Activated CD8-positive, alpha-beta memory T cell treated with anti-CD3 and anti-CD28 coated beads, Interleukin-2, amount 50 U/mL, for 24 hours (primary cell): Measurements from ENCODE around the gene IRF8.
A peak's percentile ranks its signal among the peaks of the same experiment; 100 is the strongest.
"Not testable (repeated sequence)": the region's sequence is repeated elsewhere in the genome, so short reads cannot be mapped to it uniquely, and the experiment has no call there.

Experiments
- DNase-seq: peaks from one replicate; pipeline ENCODE4 v3.0.0-alpha.2; 2020; ENCODE audit errors: extremely low read depth

IRF8 gene

GRCh38 chr16:85935391-85935973, 36.5 kb downstream of the IRF8 start:
- no peak for DNase-seq

- peak; percentile 71 for DNase-seq
Observed at GRCh38 chr16:85935974-85936760, 37.2 kb downstream of the IRF8 start.

- no peak for DNase-seq
Observed at GRCh38 chr16:85936816-85937215, 37.9 kb downstream of the IRF8 start.

- DNase-seq = no peak
Observed at GRCh38 chr16:85940214-85940613, 41.3 kb downstream of the IRF8 start.

GRCh38 chr16:85941863-85942644, 43.1 kb downstream of the IRF8 start:
- no peak for DNase-seq

GRCh38 chr16:85942659-85943058, 43.7 kb downstream of the IRF8 start:
- DNase-seq = not testable (repeated sequence)

- DNase-seq = no peak
Observed at GRCh38 chr16:85943711-85944110, 44.7 kb downstream of the IRF8 start.

GRCh38 chr16:85944572-85945423, 45.8 kb downstream of the IRF8 start:
- DNase-seq = no peak

- no peak for DNase-seq
Observed at GRCh38 chr16:85945424-85945751, 46.4 kb downstream of the IRF8 start.

- DNase-seq = no peak
Observed at GRCh38 chr16:85946541-85947124, 47.7 kb downstream of the IRF8 start.

- no peak for DNase-seq
Observed at GRCh38 chr16:85947230-85948137, 48.5 kb downstream of the IRF8 start.

- no peak for DNase-seq
Observed at GRCh38 chr16:85948138-85948509, 49.2 kb downstream of the IRF8 start.

GRCh38 chr16:85948616-85949265, 49.8 kb downstream of the IRF8 start:
- DNase-seq = no peak

- no peak for DNase-seq
Observed at GRCh38 chr16:85950136-85950918, 51.4 kb downstream of the IRF8 start.

GRCh38 chr16:85952197-85952596, 53.2 kb downstream of the IRF8 start:
- DNase-seq = no peak

GRCh38 chr16:85952811-85953210, 53.8 kb downstream of the IRF8 start:
- no peak for DNase-seq

- DNase-seq = no peak
Observed at GRCh38 chr16:85954927-85955519, 56.1 kb downstream of the IRF8 start.

GRCh38 chr16:85955566-85955965, 56.6 kb downstream of the IRF8 start:
- no peak for DNase-seq

GRCh38 chr16:85956426-85956825, 57.5 kb downstream of the IRF8 start:
- no peak for DNase-seq
